Measurements from ENCODE around the gene ANGEL2.
"Not testable (repeated sequence)": the region's sequence is repeated elsewhere in the genome, so short reads cannot be mapped to it uniquely, and the experiment has no call there.

Gene ANGEL2

DNA sequence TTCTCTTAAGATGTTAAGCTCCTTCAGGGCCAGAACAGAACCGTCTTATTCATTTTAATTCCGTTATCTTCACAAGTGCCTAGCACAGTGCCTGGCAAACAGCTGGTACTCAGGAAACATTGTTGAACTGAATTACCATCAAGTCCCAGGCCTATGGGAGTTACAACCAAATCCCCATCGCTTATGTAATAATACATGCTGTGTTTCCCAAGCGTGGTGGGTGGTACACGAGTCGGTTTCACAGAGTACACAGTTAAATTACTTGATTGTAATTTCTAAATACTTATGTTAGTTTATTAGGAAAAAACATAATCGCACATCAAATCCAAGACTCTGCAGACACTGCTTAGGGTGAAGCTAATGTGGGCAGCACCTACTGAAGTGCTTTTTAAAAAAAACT is 1.0 kb downstream of the ANGEL2 start:
- TF ChIP-seq, protein P1, sequence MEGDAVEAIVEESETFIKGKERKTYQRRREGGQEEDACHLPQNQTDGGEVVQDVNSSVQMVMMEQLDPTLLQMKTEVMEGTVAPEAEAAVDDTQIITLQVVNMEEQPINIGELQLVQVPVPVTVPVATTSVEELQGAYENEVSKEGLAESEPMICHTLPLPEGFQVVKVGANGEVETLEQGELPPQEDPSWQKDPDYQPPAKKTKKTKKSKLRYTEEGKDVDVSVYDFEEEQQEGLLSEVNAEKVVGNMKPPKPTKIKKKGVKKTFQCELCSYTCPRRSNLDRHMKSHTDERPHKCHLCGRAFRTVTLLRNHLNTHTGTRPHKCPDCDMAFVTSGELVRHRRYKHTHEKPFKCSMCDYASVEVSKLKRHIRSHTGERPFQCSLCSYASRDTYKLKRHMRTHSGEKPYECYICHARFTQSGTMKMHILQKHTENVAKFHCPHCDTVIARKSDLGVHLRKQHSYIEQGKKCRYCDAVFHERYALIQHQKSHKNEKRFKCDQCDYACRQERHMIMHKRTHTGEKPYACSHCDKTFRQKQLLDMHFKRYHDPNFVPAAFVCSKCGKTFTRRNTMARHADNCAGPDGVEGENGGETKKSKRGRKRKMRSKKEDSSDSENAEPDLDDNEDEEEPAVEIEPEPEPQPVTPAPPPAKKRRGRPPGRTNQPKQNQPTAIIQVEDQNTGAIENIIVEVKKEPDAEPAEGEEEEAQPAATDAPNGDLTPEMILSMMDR (IDR thresholded peaks at IDR 0.05; ENCODE audit: extremely low read depth, missing control alignments) = no peak
- DNase-seq (ENCODE audit: low spot score) = no peak

GRCh38 chr1:213008564-213008963 is 7.1 kb downstream of the ANGEL2 start:
- TF ChIP-seq, protein P1 (IDR thresholded peaks at IDR 0.05; ENCODE audit: extremely low read depth, missing control alignments) = no peak
- DNase-seq (ENCODE audit: low spot score) = peak; percentile 17

DNA sequence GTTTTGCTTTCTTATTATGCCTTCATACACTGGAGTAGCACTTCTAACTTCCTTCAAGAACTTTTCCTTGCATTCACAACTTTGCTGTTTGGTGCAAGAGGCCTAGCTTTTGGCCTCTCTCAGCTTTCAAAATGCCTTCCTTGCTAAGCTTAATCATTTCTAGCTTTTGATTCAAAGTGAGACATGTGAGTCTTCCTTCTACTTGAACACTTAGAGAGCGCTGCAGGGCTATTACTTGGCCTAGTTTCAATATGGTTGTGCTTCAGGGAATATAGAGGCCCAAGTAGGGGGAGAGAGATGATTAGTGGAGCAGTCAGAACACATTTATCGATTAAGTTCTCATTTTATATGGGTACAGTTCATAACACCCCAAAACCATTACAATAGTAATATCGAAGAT is 12.4 kb downstream of the ANGEL2 start:
- DNase-seq (ENCODE audit: low spot score) = no peak
- TF ChIP-seq, protein P1 (IDR thresholded peaks at IDR 0.05; ENCODE audit: extremely low read depth, missing control alignments) = no peak

DNA sequence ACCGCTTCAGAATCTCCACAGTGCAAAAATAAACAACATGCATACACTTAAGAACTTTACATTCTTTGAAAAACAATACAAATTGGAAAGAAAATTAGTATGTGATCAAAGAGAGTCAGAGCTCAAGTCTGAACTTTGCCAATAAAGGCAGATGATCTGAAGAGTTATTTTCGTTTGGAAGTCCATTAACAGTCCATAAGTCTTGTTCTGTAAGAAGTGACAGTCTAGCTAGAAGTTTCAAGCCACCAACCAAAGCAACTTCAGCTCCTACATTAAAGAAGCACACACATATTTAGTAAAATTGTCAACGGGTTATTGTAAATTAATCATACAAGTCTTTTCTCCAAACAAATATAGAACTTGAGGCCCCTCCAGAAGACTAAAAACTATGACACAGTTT is 20.7 kb downstream of the ANGEL2 start:
- TF ChIP-seq, protein P1 (IDR thresholded peaks at IDR 0.05; ENCODE audit: extremely low read depth, missing control alignments) = no peak
- no peak for DNase-seq (ENCODE audit: low spot score)

DNA sequence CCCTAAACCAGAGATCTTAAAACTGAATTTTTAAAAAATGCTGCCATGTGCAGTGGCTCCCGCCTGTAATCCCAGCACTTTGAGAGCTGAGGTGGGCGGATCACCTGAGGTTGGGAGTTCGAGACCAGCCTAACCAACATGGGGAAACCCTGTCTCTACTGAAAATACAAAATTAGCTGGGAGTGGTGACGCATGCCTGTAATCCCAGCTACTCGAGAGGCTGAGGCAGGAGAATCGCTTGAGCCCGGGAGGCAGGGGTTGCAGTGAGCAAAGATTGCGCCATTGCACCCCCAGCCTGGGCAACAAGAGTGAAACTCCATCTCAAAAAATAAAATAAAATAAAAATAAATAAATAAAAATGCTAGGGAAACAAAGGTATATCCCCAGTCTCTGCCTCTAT is 21.7 kb downstream of the ANGEL2 start:
- DNase-seq (ENCODE audit: low spot score) = not testable (repeated sequence)

- DNase-seq (ENCODE audit: low spot score) = no peak
These were observed 25.4 kb downstream of the ANGEL2 start for GRCh38 chr1:212990276-212990675.

DNA sequence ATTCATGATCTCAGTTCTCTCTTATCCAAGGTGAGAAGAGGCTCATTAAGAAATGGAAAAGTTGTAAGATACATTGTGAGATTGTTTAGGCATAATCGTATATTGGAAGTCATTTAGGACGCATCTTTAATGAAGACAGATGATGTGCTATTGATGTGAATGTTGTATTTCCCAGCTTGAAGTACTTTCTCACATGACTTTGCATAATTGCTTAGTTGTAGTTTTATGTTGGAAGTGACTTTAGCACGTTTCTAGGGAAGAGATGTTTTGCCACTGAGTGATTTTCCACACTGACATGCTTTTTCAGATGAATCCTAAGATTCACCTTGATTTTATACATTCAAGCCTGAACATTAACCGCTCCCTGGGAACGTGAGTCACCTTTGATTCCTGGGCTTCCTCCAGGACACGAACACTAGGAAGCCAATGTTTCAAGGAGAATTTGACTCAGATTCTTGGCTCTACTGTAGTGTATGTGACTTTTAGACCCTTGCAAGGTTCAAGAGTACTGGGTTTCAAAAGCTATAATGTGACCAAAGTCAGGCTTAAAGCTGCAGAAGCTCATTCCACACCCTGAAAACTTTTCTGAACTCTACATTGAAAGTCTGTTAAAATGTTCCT is 27.9 kb downstream of the ANGEL2 start:
- TF ChIP-seq, protein P1 (IDR thresholded peaks at IDR 0.05; ENCODE audit: extremely low read depth, missing control alignments) = no peak
- no peak for DNase-seq (ENCODE audit: low spot score)

More at GRCh38 chr1:212990276-212990675, 25.4 kb downstream of the ANGEL2 start:
- TF ChIP-seq, protein P1 (IDR thresholded peaks at IDR 0.05; ENCODE audit: extremely low read depth, missing control alignments) = no peak

GRCh38 chr1:212986551-212986950 is 29.1 kb downstream of the ANGEL2 start:
- no peak for DNase-seq (ENCODE audit: low spot score)
- TF ChIP-seq, protein P1 (IDR thresholded peaks at IDR 0.05; ENCODE audit: extremely low read depth, missing control alignments) = no peak

Data from GM20000 (cell line).